WTC11 (cell line): ENCODE data around the gene AQP9.

Experiments used
- ELF4 ChIP-seq: sonication (generic); formaldehyde crosslinking; IDR thresholded peaks from 2 replicates; pipeline ENCODE4 v1.8.1; 2022; ENCODE audit warnings: low read depth, mild to moderate bottlenecking, moderate library complexity, missing genetic modification reagents
- TP53 ChIP-seq: sonication (generic); formaldehyde crosslinking; IDR thresholded peaks from 2 replicates; pipeline ENCODE4 v1.8.1; 2023; ENCODE audit warnings: mild to moderate bottlenecking, missing genetic modification reagents
- TF ChIP-seq, protein P1 (sequence below): fragments of 200-600 bp; IDR thresholded peaks from 2 replicates; pipeline ENCODE4 v1.8.0; 2022; ENCODE audit warnings: antibody characterized with exemption
- TF ChIP-seq, protein P2 (sequence below): sonication (generic); formaldehyde crosslinking; IDR thresholded peaks from 2 replicates; pipeline ENCODE4 v1.8.1; 2023; ENCODE audit warnings: mild to moderate bottlenecking, missing genetic modification reagents, moderate library complexity
- TF ChIP-seq, protein P3 (sequence below): sonication (generic); formaldehyde crosslinking; IDR thresholded peaks from 2 replicates; pipeline ENCODE4 v1.8.1; 2023; ENCODE audit warnings: mild to moderate bottlenecking, missing genetic modification reagents, moderate library complexity

DNA sequence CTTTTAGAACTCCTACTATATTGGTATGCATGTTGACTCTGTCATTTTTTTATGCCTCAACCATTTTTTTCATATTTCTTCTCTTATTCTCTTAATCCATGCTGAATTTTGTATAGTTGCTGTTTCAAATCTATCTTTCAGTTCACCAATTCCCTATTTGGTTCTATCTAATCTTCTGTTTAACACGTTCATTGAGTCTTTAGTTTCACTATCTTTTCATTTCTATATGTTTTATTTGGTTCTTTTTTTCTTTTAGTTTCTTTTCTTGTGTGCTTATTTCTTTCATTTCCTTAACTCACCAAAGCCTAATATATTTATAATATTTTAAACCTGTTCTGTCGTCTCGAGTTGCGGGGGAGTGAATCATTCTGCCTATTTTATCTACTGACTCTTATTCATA, 8.0 kb downstream of the AQP9 start:
- TF ChIP-seq, protein P1, sequence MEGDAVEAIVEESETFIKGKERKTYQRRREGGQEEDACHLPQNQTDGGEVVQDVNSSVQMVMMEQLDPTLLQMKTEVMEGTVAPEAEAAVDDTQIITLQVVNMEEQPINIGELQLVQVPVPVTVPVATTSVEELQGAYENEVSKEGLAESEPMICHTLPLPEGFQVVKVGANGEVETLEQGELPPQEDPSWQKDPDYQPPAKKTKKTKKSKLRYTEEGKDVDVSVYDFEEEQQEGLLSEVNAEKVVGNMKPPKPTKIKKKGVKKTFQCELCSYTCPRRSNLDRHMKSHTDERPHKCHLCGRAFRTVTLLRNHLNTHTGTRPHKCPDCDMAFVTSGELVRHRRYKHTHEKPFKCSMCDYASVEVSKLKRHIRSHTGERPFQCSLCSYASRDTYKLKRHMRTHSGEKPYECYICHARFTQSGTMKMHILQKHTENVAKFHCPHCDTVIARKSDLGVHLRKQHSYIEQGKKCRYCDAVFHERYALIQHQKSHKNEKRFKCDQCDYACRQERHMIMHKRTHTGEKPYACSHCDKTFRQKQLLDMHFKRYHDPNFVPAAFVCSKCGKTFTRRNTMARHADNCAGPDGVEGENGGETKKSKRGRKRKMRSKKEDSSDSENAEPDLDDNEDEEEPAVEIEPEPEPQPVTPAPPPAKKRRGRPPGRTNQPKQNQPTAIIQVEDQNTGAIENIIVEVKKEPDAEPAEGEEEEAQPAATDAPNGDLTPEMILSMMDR = no peak
- TF ChIP-seq, protein P2, sequence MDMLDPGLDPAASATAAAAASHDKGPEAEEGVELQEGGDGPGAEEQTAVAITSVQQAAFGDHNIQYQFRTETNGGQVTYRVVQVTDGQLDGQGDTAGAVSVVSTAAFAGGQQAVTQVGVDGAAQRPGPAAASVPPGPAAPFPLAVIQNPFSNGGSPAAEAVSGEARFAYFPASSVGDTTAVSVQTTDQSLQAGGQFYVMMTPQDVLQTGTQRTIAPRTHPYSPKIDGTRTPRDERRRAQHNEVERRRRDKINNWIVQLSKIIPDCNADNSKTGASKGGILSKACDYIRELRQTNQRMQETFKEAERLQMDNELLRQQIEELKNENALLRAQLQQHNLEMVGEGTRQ = no peak
- no peak for TF ChIP-seq TP53 (CRISPR knock-in tag)
- no peak for TF ChIP-seq ELF4
- TF ChIP-seq, protein P3, sequence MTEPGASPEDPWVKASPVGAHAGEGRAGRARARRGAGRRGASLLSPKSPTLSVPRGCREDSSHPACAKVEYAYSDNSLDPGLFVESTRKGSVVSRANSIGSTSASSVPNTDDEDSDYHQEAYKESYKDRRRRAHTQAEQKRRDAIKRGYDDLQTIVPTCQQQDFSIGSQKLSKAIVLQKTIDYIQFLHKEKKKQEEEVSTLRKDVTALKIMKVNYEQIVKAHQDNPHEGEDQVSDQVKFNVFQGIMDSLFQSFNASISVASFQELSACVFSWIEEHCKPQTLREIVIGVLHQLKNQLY = no peak
